HepG2 (cell line): ENCODE data around the gene KATNB1. TPM values are rescaled to one million over a fixed set of nuclear protein-coding genes. Genes with fewer than 3 reads are reported as not detected.

ENCODE experiments used
- ARID4A ChIP-seq: sonication (generic); formaldehyde crosslinking; IDR thresholded peaks from 2 replicates; pipeline ENCODE4 v1.5.0; 2020; ENCODE audit warnings: mild to moderate bottlenecking, missing genetic modification reagents, borderline replicate concordance
- GTF2F1 ChIP-seq: fragments of 150-350 bp; IDR thresholded peaks from 2 replicates; pipeline ENCODE4 v1.6.1; 2014; ENCODE audit warnings: low read length
- KDM3A ChIP-seq: IDR thresholded peaks from 2 replicates; pipeline ENCODE4 v1.6.1; 2018; ENCODE audit warnings: low read depth, missing compliant biosample characterization
- REPIN1 ChIP-seq: sonication (generic); formaldehyde crosslinking; IDR thresholded peaks from 2 replicates; pipeline ENCODE4 v1.8.0; 2022; ENCODE audit warnings: missing genetic modification reagents, low read depth, mild to moderate bottlenecking, borderline replicate concordance
- YEATS2 ChIP-seq: sonication (generic); formaldehyde crosslinking; IDR thresholded peaks from 2 replicates; pipeline ENCODE4 v1.4.0; 2020; ENCODE audit warnings: missing genetic modification reagents, borderline replicate concordance
- ZBTB4 ChIP-seq: sonication (generic); formaldehyde crosslinking; IDR thresholded peaks from 2 replicates; pipeline ENCODE4 v1.4.0; 2020; ENCODE audit warnings: missing genetic modification reagents, mild to moderate bottlenecking, borderline replicate concordance
- ZFP82 ChIP-seq: sonication (generic); formaldehyde crosslinking; IDR thresholded peaks from 2 replicates; pipeline ENCODE4 v1.5.1; 2020; ENCODE audit warnings: mild to moderate bottlenecking, missing genetic modification reagents, borderline replicate concordance
- ZNF318 ChIP-seq: sonication (generic); formaldehyde crosslinking; IDR thresholded peaks from 2 replicates; pipeline ENCODE4 v1.4.0; 2020; ENCODE audit warnings: mild to moderate bottlenecking, missing genetic modification reagents
- ZNF329 ChIP-seq: sonication (generic); formaldehyde crosslinking; IDR thresholded peaks from 2 replicates; pipeline ENCODE4 v1.9.0; 2021; ENCODE audit warnings: low read depth, mild to moderate bottlenecking, missing genetic modification reagents
- ZNF772 ChIP-seq: sonication (generic); formaldehyde crosslinking; IDR thresholded peaks from 2 replicates; pipeline ENCODE4 v1.5.0; 2020; ENCODE audit warnings: mild to moderate bottlenecking, missing genetic modification reagents
- polyA plus RNA-seq, 8 experiments: library from polyadenylated mRNA; depleted of rRNA in 3 of 8; stranded (reverse) in 7 of 8; unstranded in 1 of 8; fragments of >200 nt; fragmentation: Illumina TruSeq in 4 of 8; extraction: Trizol in 4 of 8; gene quantifications; 2 replicates each; pipeline versions ENCODE4 v1.2.1 to v1.2.3, GENCODE V29; 2011 to 2016; ENCODE audit warnings: low read depth in 4 of 8, missing spikeins in 1 of 8, mixed read lengths in 1 of 8; ENCODE audit not compliant: insufficient read depth in 1 of 8
- total RNA-seq, 5 experiments: library from RNA; depleted of rRNA; stranded (reverse); fragments of >200 nt; fragmentation: Illumina TruSeq; extraction: Trizol; gene quantifications; 2 replicates each; pipeline ENCODE4 v1.2.3, GENCODE V29; 2016; ENCODE audit warnings: low read depth in 1 of 5
- TF ChIP-seq, protein P1 (sequence below): sonication (generic); formaldehyde crosslinking; IDR thresholded peaks from 2 replicates; pipeline ENCODE4 v1.5.1; 2020; ENCODE audit warnings: mild to moderate bottlenecking, missing genetic modification reagents, borderline replicate concordance

KATNB1 gene
- total and polyA plus RNA-seq, 2 of the 13 experiments (the other 11 are each of a cell fraction or from before 2014, with no cell fraction given), result 31.5 to 43.5 TPM

- peak; percentile 77 for TF ChIP-seq ARID4A (CRISPR knock-in tag)
- TF ChIP-seq ZBTB4 (CRISPR knock-in tag), result no peak
- TF ChIP-seq GTF2F1, result no peak; the same call in 1 of the 2 replicates
- TF ChIP-seq ZNF329 (CRISPR knock-in tag), result no peak
- TF ChIP-seq ZNF772 (CRISPR knock-in tag), result no peak; the same call in 1 of the 2 replicates
- TF ChIP-seq YEATS2, result no peak
- no peak for TF ChIP-seq ZNF318
- no peak for TF ChIP-seq REPIN1
- no peak for TF ChIP-seq KDM3A (CRISPR knock-in tag)
- TF ChIP-seq ZFP82, result no peak
- TF ChIP-seq, protein P1, sequence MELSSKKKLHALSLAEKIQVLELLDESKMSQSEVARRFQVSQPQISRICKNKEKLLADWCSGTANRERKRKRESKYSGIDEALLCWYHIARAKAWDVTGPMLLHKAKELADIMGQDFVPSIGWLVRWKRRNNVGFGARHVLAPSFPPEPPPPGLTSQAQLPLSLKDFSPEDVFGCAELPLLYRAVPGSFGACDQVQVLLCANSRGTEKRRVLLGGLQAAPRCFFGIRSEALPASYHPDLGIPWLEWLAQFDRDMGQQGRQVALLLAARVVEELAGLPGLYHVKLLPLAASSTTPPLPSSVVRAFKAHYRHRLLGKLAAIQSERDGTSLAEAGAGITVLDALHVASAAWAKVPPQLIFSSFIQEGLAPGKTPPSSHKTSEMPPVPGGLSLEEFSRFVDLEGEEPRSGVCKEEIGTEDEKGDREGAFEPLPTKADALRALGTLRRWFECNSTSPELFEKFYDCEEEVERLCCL (CRISPR knock-in tag), result no peak
Measured at GRCh38 chr16:57735755-57736418, at the start of gene KATNB1 (continued).
